GM12891 (cell line): ENCODE results near the gene ZBTB33.

Experiments
- DNase-seq: peaks from one replicate; pipeline ENCODE4 v3.0.0; 2011; ENCODE audit warnings: low spot score; ENCODE audit not compliant: insufficient read length
- FAIRE-seq: peaks from 2 replicates; lab custom pipeline; 2011; peaks lifted over from hg19 to GRCh38; lab: Jason Lieb, UNC
- PAX5 ChIP-seq: IDR thresholded peaks from 2 replicates; pipeline ENCODE4 v1.6.1; 2011; ENCODE audit warnings: low read length, moderate library complexity, mild to moderate bottlenecking; ENCODE audit not compliant: insufficient read depth, severe bottlenecking
- POLR2A ChIP-seq: IDR thresholded peaks from 2 replicates; pipeline ENCODE4 v1.6.1; 2011; ENCODE audit warnings: low read depth, low read length, control low read depth
- POLR2AphosphoS5 ChIP-seq: IDR thresholded peaks from 2 replicates; pipeline ENCODE4 v1.6.1; 2011; ENCODE audit warnings: low read depth, low read length, control low read depth
- POU2F2 ChIP-seq: IDR thresholded peaks from 2 replicates; pipeline ENCODE4 v1.6.1; 2011; ENCODE audit warnings: low read depth, mild to moderate bottlenecking, control low read depth, low read length, moderate library complexity
- SPI1 ChIP-seq: IDR thresholded peaks from 2 replicates; pipeline ENCODE4 v1.6.1; 2011; ENCODE audit warnings: low read depth, low read length, control low read depth
- TAF1 ChIP-seq: IDR thresholded peaks from 2 replicates; pipeline ENCODE4 v1.6.1; 2011; ENCODE audit warnings: low read depth, low read length, control low read depth

The ZBTB33 gene

GRCh38 chrX:120236687-120237479, 13.7 kb upstream of the ZBTB33 start:
- FAIRE-seq (peak; percentile 26), DNase-seq (no peak)
- no peak for TF ChIP-seq POLR2AphosphoS5
- peak; percentile 77; the same call in 1 of the 2 replicates for TF ChIP-seq POU2F2

- FAIRE-seq = no peak
- TF ChIP-seq POLR2AphosphoS5 = no peak
- no peak for TF ChIP-seq PAX5
- no peak for TF ChIP-seq TAF1
- TF ChIP-seq SPI1 = no peak
- no peak for TF ChIP-seq POLR2A
- TF ChIP-seq POU2F2 = no peak
- no peak for DNase-seq
Observed at GRCh38 chrX:120238933-120239332, 11.7 kb upstream of the ZBTB33 start.

- FAIRE-seq = no peak
- TF ChIP-seq SPI1 = no peak
- no peak for TF ChIP-seq POU2F2
- no peak for TF ChIP-seq POLR2A
- no peak for TF ChIP-seq TAF1
- TF ChIP-seq PAX5 = no peak
- TF ChIP-seq POLR2AphosphoS5 = no peak
- no peak for DNase-seq
Observed at GRCh38 chrX:120242813-120243212, 7.8 kb upstream of the ZBTB33 start.

- FAIRE-seq = no peak
- DNase-seq = no peak
- TF ChIP-seq PAX5 (no peak), SPI1 (no peak), TAF1 (no peak)
Observed at GRCh38 chrX:120244395-120244734, 6.2 kb upstream of the ZBTB33 start.

GRCh38 chrX:120244735-120245498, 5.7 kb upstream of the ZBTB33 start:
- DNase-seq (peak; percentile 16), FAIRE-seq (peak; percentile 97)
- TF ChIP-seq TAF1 (peak; percentile 52; the same call in 1 of the 2 replicates), PAX5 (no peak)

GRCh38 chrX:120251471-120252011, 929 bp downstream of the ZBTB33 start:
- TF ChIP-seq SPI1 (0 out of 2 replicates have a peak, but pooled peaks have one; percentile 9), POLR2AphosphoS5 (no peak)
- DNase-seq (no peak), FAIRE-seq (peak; percentile 98)

- TF ChIP-seq POLR2AphosphoS5 (no peak), POLR2A (no peak)
- DNase-seq (no peak), FAIRE-seq (no peak)
Observed at GRCh38 chrX:120253784-120254183, 3.2 kb downstream of the ZBTB33 start.

GRCh38 chrX:120260369-120260768, 9.8 kb downstream of the ZBTB33 start:
- FAIRE-seq (peak; percentile 43), DNase-seq (no peak)
- TF ChIP-seq SPI1 = no peak
- no peak for TF ChIP-seq POU2F2
- TF ChIP-seq POLR2AphosphoS5 = no peak
- no peak for TF ChIP-seq POLR2A
- no peak for TF ChIP-seq PAX5
- no peak for TF ChIP-seq TAF1

- TF ChIP-seq TAF1 (no peak), PAX5 (no peak), SPI1 (peak; percentile 69)
- FAIRE-seq = peak; percentile 94
- DNase-seq = no peak
Observed at GRCh38 chrX:120262859-120263708, 12.5 kb downstream of the ZBTB33 start.

GRCh38 chrX:120264341-120264740, 13.7 kb downstream of the ZBTB33 start:
- FAIRE-seq = peak; percentile 26
- no peak for DNase-seq
- no peak for TF ChIP-seq TAF1
- TF ChIP-seq POLR2A = no peak
- TF ChIP-seq PAX5 = no peak
- TF ChIP-seq POU2F2 = no peak
- TF ChIP-seq POLR2AphosphoS5 = no peak
- no peak for TF ChIP-seq SPI1
